Progenitor cell of endocrine pancreas (in vitro differentiated cells): Measurements from ENCODE around the gene C20orf204. TPM values are rescaled to one million over a fixed set of nuclear protein-coding genes. Genes with fewer than 3 reads are reported as not detected.

Source experiments
- DNase-seq: peaks from one replicate; pipeline ENCODE4 v3.0.0; 2021; ENCODE audit warnings: low spot score; ENCODE audit not compliant: unreplicated experiment
- H3K27ac Mint-ChIP-seq: 2 replicates; pipeline ENCODE4 v1.8.0; 2021; ENCODE audit warnings: mild to moderate bottlenecking, moderate library complexity, mixed read lengths
- H3K27me3 Mint-ChIP-seq: 2 replicates; pipeline ENCODE4 v1.8.0; 2021; ENCODE audit warnings: mixed read lengths
- H3K36me3 Mint-ChIP-seq: 2 replicates; pipeline ENCODE4 v1.8.0; 2022; ENCODE audit warnings: mixed read lengths; ENCODE audit not compliant: insufficient read depth
- H3K4me1 Mint-ChIP-seq: 2 replicates; pipeline ENCODE4 v1.8.0; 2021; ENCODE audit warnings: low read depth, mixed read lengths
- H3K4me3 Mint-ChIP-seq: 2 replicates; pipeline ENCODE4 v1.8.0; 2021; ENCODE audit warnings: low read depth, mild to moderate bottlenecking, moderate library complexity, mixed read lengths
- H3K9me3 Mint-ChIP-seq: 2 replicates; pipeline ENCODE4 v1.8.0; 2021; ENCODE audit warnings: low read depth, mixed read lengths
- total RNA-seq: library from RNA; stranded (reverse); gene quantifications from 2 replicates; pipeline ENCODE4 v1.2.1, GENCODE V29; 2021
- TF ChIP-seq, protein P1 (sequence below): fragments of 200-600 bp; sonication (generic); IDR thresholded peaks from one replicate; pipeline ENCODE4 v1.5.0; 2021; ENCODE audit warnings: antibody characterized with exemption, mild to moderate bottlenecking; ENCODE audit not compliant: unreplicated experiment

C20orf204 gene
- total RNA-seq, 1 donor from 2014 or later = 3.3 TPM

DNA sequence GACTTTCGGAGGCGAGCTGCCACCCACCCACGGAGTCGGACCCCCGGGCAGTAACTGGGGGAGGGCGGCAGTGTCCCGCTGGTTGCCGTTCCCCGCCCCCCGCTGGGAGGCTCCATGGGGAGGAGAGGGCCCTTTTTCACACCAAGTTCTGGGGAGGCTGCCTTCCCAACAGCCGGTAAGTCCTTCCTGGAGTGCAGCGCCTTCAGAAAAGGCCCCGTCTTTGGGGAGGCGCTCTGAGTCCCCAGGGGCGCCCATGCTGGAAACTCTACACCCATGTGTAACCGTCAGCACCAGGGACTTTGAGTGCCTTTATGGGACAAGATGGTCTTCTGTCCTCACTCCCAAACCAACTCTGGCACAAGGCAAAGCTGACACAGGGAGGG, 13.9 kb downstream of the C20orf204 start:
- peaks cover 60% of the 10 kb centered on the region for H3K27me3 Mint-ChIP-seq
- no peak overlapping the region for H3K27ac Mint-ChIP-seq
- no peaks in the 10 kb centered on the region for H3K4me1 Mint-ChIP-seq
- H3K4me3 Mint-ChIP-seq = no peak overlapping the region
- H3K36me3 Mint-ChIP-seq = no peaks in the 10 kb centered on the region
- no peaks in the 10 kb centered on the region for H3K9me3 Mint-ChIP-seq
- TF ChIP-seq, protein P1, sequence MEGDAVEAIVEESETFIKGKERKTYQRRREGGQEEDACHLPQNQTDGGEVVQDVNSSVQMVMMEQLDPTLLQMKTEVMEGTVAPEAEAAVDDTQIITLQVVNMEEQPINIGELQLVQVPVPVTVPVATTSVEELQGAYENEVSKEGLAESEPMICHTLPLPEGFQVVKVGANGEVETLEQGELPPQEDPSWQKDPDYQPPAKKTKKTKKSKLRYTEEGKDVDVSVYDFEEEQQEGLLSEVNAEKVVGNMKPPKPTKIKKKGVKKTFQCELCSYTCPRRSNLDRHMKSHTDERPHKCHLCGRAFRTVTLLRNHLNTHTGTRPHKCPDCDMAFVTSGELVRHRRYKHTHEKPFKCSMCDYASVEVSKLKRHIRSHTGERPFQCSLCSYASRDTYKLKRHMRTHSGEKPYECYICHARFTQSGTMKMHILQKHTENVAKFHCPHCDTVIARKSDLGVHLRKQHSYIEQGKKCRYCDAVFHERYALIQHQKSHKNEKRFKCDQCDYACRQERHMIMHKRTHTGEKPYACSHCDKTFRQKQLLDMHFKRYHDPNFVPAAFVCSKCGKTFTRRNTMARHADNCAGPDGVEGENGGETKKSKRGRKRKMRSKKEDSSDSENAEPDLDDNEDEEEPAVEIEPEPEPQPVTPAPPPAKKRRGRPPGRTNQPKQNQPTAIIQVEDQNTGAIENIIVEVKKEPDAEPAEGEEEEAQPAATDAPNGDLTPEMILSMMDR = no peak
- no peak for DNase-seq

DNA sequence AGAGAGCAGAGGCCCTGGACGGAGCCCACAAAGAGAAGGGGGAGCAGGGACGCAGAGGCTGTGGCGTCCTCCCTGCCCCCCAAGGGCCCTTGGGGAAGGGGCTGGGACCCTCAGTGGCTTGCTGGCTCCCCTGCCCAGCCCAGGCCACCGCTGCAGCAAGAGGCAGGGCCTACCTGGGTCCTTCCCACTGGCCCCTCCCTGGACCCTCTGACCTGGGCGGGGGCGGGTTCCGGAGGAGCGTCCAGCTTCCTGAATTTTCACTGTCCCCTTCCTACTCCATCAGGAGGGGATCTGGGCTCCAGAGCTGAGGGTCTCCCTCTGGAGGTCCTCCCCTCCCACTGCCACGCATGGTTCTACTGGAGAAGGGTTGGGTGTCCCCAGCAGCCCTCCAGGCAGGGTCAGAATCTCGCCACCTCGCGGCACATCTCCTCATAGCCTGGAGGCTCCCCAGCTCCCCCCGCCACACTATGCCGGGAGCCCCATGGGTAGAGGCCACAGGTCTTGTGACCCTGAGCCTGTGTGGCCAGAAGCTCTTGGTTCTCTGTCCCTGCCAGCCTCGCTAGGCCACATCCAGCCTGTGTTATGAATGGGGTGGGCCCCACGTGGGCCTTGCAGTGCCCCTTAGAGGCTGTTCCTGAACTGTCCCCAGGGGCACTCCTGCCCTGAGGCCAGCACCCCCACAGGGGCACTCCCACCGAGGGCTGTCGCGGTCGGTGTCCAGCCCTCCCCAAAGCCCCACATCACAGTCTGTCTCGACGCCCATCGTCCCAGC, 14.5 kb downstream of the C20orf204 start:
- TF ChIP-seq, protein P1 = no peak
- Mint-ChIP-seq H3K27me3 (peaks cover 64% of the 10 kb centered on the region), H3K27ac (no peak overlapping the region), H3K9me3 (no peaks in the 10 kb centered on the region), H3K36me3 (no peaks in the 10 kb centered on the region), H3K4me1 (no peaks in the 10 kb centered on the region), H3K4me3 (no peak overlapping the region)
- no peak for DNase-seq

DNA sequence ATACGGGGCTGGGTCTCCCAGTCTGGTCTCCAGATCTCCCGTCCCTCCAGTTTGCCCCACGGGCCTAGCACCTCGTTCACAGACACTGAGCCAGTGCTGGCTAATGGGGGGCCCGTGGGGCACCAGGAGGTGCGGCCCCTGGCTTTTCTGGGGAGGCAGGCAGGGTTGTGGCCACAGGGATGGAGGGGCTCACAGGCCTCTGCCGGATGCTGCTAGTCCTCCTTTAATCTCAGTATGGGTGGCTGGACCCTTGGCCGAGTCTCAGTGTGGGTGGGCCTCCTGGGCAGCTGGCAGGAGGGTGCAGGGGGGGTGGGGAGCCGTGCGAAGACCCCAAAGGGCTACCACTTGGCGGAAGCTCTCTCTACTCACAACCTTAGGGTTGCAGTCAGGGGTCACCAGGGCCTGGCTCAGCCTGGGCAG, 15.1 kb downstream of the C20orf204 start:
- Mint-ChIP-seq H3K27me3 (peaks cover 58% of the 10 kb centered on the region), H3K36me3 (no peaks in the 10 kb centered on the region), H3K4me3 (no peak overlapping the region), H3K4me1 (no peaks in the 10 kb centered on the region), H3K27ac (no peak overlapping the region), H3K9me3 (no peaks in the 10 kb centered on the region)
- DNase-seq = no peak
- TF ChIP-seq, protein P1 = no peak

DNA sequence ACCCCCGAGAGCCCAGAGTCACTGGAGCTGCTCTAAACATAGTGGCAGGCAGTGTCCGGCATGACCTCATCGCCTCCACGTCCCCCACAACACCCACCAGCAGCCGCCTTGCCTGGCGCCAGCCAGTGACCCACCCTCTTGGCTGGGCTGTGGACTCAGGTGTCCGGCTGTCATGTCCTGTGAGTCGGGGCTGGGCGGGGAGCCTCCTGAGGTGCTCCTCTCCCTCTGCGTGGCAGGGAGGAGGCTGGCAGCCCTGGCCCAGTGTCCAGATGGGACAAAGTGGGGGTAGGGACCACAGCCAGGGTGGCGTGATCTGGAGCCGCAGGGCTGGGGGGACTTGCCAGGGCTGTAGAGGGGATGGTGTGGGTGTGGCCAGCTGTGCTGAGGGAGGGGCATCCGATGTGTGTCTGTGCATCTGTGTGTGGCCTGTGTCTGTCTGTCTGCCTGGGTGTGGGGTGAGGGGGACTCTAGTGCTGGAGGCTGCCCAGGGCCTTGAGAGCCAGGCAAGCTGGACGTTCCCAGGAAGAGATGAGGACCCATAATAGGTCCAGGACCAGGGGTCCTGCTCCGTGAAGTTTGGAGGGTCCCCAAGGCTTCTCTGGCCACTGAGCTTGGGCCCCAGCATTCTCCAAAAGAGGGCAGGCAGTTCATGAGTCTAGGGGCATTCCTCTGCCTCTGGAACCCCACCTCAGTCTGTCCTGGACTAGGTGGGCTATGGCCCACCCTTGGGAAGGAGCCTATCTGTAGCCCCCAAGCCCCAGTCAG, 15.8 kb downstream of the C20orf204 start:
- no peak for DNase-seq
- no peaks in the 10 kb centered on the region for H3K9me3 Mint-ChIP-seq
- no peak overlapping the region for H3K27ac Mint-ChIP-seq
- TF ChIP-seq, protein P1 = no peak
- no peaks in the 10 kb centered on the region for H3K36me3 Mint-ChIP-seq
- peaks cover 51% of the 10 kb centered on the region for H3K27me3 Mint-ChIP-seq
- H3K4me1 Mint-ChIP-seq = no peaks in the 10 kb centered on the region
- no peak overlapping the region for H3K4me3 Mint-ChIP-seq

DNA sequence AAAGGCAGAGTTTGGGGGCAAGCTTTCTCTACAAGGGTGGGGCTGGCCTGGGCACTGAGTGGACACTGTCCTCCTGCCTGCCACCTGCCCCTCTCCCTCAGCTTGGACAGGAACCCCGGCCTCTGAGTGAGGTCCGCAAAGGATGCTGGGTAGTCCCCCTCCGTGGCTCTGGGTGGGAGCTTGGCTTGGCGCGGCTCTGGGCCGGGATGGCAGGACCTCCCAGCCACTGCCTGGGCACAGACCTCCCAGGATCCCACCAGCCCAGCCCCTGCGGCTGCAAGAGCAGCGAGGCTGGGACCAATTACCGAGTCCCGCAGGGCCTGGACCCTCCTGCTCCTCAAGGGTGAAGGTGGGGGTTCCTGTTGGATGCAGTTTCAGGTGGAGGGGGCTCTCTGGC, 16.3 kb downstream of the C20orf204 start:
- H3K4me3 Mint-ChIP-seq = no peak overlapping the region
- peaks cover 1% of the 10 kb centered on the region for H3K4me1 Mint-ChIP-seq
- TF ChIP-seq, protein P1 = no peak
- H3K27ac Mint-ChIP-seq = no peak overlapping the region
- peaks cover 45% of the 10 kb centered on the region for H3K27me3 Mint-ChIP-seq
- DNase-seq = no peak
- no peaks in the 10 kb centered on the region for H3K9me3 Mint-ChIP-seq
- no peaks in the 10 kb centered on the region for H3K36me3 Mint-ChIP-seq
